ENCODE results near the gene PHF13. TPM values are rescaled to one million over a fixed set of nuclear protein-coding genes. Genes with fewer than 3 reads are reported as not detected.

The PHF13 gene
- total and polyA plus RNA-seq, 9 of the 15 experiments (the other 6 are each of a cell fraction or from before 2014, with no cell fraction given), result 1.8 to 36.1 (median 11.7) TPM

DNA sequence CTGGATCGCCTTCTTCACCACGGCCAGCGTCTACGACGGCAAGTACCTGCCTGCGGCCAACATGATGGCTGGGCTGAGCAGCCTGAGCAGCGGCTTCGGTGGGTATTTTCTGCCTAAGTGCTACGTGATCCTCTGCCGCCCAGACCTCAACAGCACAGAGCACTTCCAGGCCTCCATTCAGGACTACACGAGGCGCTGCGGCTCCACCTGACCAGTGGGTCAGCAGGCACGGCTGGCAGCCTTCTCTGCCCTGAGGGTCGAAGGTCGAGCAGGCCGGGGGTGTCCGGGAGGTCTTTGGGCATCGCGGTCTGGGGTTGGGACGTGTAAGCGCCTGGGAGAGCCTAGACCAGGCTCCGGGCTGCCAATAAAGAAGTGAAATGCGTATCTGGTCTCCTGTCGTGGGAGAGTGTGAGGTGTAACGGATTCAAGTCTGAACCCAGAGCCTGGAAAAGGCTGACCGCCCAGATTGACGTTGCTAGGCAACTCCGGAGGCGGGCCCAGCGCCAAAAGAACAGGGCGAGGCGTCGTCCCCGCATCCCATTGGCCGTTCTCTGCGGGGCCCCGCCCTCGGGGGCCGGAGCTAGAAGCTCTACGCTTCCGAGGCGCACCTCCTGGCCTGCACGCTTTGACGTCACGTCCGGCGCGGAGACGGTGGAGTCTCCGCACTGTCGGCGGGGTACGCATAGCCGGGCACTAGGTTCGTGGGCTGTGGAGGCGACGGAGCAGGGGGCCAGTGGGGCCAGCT lies 34.0 kb upstream of the PHF13 start, which contains the start of gene ZBTB48 (continued):
- TF ChIP-seq, protein P1, sequence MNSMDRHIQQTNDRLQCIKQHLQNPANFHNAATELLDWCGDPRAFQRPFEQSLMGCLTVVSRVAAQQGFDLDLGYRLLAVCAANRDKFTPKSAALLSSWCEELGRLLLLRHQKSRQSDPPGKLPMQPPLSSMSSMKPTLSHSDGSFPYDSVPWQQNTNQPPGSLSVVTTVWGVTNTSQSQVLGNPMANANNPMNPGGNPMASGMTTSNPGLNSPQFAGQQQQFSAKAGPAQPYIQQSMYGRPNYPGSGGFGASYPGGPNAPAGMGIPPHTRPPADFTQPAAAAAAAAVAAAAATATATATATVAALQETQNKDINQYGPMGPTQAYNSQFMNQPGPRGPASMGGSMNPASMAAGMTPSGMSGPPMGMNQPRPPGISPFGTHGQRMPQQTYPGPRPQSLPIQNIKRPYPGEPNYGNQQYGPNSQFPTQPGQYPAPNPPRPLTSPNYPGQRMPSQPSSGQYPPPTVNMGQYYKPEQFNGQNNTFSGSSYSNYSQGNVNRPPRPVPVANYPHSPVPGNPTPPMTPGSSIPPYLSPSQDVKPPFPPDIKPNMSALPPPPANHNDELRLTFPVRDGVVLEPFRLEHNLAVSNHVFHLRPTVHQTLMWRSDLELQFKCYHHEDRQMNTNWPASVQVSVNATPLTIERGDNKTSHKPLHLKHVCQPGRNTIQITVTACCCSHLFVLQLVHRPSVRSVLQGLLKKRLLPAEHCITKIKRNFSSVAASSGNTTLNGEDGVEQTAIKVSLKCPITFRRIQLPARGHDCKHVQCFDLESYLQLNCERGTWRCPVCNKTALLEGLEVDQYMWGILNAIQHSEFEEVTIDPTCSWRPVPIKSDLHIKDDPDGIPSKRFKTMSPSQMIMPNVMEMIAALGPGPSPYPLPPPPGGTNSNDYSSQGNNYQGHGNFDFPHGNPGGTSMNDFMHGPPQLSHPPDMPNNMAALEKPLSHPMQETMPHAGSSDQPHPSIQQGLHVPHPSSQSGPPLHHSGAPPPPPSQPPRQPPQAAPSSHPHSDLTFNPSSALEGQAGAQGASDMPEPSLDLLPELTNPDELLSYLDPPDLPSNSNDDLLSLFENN (IDR thresholded peaks at IDR 0.05; ENCODE audit: low read depth in 2 of 2, low read length in 2 of 2), result no peak
- TF ChIP-seq GTF2F1 (IDR thresholded peaks at IDR 0.05; ENCODE audit: low read depth, low read length), result no peak
- TF ChIP-seq ZNF644 (tag; IDR thresholded peaks at IDR 0.05; ENCODE audit: low read depth), result no peak
- TF ChIP-seq SIX5 (IDR thresholded peaks at IDR 0.05; ENCODE audit: borderline replicate concordance in 1 of 2, insufficient read depth in 1 of 2, low read depth in 1 of 2, low read length in 2 of 2), result no peak
- no peak for TF ChIP-seq E4F1 (CRISPR knock-in tag; IDR thresholded peaks at IDR 0.05; ENCODE audit: borderline replicate concordance)
- no peak for TF ChIP-seq REST (IDR thresholded peaks at IDR 0.05; ENCODE audit: borderline replicate concordance)
- no peak for TF ChIP-seq REST (CRISPR knock-in tag; IDR thresholded peaks at IDR 0.05; ENCODE audit: low read depth)
- TF ChIP-seq ZNF175 (CRISPR knock-in tag; IDR thresholded peaks at IDR 0.05; ENCODE audit: low read depth), result no peak
- no peak for TF ChIP-seq TAL1 (IDR thresholded peaks at IDR 0.05)
- TF ChIP-seq ZNF3 (CRISPR knock-in tag; IDR thresholded peaks at IDR 0.05), result no peak
- peak; percentile 81 for TF ChIP-seq ATF7 (IDR thresholded peaks at IDR 0.05)
- peak; percentile 73 for TF ChIP-seq CCNT2 (IDR thresholded peaks at IDR 0.05; ENCODE audit: borderline replicate concordance, extremely low read depth, insufficient read length, low read depth, low read length)
- TF ChIP-seq MTA3 (IDR thresholded peaks at IDR 0.05; ENCODE audit: borderline replicate concordance), result 0 out of 2 replicates have a peak, but pooled peaks have one; percentile 35

All from K562 (cell line).